GM10266 (cell line): ENCODE data around the gene FBXW11.
A peak's percentile ranks its signal among the peaks of the same experiment; 100 is the strongest.

Experiments used
- DNase-seq: peaks from one replicate; pipeline ENCODE4 v3.0.0; 2012; ENCODE audit errors: extremely low spot score
- TF ChIP-seq, protein P1 (sequence below): IDR thresholded peaks from 2 replicates; pipeline ENCODE4 v1.5.1; 2012; ENCODE audit warnings: mild to moderate bottlenecking, low read depth; ENCODE audit not compliant: control insufficient read depth, insufficient read depth; ENCODE audit errors: missing control alignments

The FBXW11 gene

DNA sequence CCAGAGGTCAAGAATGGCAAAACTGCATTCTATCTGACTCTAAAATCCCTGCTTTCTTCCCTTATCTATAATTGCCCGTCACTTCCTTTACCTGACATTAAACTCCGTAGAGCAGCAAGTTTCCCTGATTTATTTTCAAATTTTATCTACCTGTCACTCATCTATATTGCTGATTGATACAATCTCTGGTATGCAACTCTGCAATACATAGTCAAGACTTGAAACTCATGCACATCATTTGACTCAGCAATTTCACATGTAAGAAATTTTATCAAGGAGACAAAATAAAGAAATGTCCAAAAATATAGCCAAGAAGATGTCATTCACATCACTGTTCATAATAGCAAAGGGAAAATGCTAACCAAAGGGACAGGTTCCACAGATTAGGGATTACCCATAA is 39.5 kb downstream of the FBXW11 start:
- TF ChIP-seq, protein P1, sequence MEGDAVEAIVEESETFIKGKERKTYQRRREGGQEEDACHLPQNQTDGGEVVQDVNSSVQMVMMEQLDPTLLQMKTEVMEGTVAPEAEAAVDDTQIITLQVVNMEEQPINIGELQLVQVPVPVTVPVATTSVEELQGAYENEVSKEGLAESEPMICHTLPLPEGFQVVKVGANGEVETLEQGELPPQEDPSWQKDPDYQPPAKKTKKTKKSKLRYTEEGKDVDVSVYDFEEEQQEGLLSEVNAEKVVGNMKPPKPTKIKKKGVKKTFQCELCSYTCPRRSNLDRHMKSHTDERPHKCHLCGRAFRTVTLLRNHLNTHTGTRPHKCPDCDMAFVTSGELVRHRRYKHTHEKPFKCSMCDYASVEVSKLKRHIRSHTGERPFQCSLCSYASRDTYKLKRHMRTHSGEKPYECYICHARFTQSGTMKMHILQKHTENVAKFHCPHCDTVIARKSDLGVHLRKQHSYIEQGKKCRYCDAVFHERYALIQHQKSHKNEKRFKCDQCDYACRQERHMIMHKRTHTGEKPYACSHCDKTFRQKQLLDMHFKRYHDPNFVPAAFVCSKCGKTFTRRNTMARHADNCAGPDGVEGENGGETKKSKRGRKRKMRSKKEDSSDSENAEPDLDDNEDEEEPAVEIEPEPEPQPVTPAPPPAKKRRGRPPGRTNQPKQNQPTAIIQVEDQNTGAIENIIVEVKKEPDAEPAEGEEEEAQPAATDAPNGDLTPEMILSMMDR: no peak
- no peak for DNase-seq

DNA sequence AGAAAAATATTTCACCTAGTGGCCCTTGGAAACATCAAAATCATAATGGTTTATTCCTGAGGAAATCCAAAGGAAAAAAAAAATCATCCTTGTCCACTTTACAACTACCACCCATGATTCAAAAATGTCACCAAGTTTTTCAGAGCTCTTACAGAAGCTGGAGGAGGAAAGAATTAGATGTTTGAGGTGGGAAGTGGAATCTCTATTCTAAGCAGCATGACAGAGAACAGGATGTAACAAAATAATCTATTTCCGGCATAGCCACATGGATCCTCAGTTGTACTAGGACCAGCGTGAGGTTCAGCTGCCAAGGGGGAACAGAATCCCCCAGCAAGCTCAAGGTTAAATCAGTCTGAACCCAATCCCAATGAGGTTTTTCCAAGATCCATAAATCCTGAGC is 40.2 kb downstream of the FBXW11 start:
- no peak for DNase-seq
- TF ChIP-seq, protein P1: no peak

DNA sequence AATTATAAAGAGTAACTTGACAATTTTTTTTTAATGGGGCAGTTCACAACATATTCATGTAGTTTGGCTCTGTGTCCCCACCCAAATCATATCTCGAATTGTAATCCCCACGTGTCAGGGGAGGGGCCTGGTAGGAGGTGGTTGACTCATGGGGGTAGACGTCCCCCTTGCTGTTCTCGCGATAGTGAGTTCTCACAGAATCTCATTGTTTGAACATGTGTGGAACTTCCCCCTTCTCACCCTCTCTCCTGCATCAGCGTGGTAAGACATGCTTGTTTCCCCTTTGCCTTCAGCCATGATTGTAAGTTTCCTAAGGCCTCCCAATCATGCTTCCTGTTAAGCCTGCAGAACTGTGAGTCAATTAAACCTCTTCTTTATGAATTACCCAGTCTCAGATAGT is 40.7 kb downstream of the FBXW11 start:
- TF ChIP-seq, protein P1: no peak
- no peak for DNase-seq

DNA sequence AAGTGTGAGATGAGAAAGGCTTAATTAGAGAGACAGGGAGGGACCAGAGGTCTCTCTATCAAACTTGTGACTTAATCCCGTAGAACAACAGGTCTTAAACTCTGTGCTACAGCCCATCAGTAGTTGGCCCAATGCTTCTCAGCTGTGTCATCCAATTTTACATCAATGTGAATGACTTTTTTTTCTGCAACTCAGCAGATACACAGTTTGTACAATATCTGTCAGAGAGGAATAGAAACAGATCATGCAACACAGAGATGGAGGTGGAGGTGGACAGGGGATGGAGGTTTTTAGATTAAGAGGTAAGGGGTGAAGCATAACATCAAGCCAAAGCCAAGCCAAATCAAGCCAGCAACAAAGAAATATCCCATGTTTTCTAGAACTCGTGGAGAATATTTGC is 43.0 kb downstream of the FBXW11 start:
- TF ChIP-seq, protein P1: no peak
- DNase-seq: no peak

DNA sequence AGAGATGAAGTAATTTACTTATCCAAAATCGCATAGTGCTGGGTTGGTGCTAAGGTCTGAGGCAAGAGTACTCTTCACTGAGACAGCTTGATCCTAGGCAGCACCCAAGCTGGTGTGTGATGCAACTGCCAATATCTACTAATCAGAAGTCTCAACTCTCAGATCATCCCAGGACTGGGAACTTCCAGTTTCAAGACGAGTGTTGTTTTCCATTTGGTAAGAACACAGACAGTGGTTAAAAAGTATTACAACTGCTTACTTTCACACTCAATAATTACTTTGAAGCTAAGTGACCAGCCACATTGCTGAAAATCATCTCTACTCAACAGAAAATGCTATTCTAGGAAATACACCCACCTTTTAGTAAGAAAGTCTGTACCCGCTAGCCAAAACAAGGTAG is 45.3 kb downstream of the FBXW11 start:
- peak; percentile 56 for DNase-seq
- TF ChIP-seq, protein P1: no peak

DNA sequence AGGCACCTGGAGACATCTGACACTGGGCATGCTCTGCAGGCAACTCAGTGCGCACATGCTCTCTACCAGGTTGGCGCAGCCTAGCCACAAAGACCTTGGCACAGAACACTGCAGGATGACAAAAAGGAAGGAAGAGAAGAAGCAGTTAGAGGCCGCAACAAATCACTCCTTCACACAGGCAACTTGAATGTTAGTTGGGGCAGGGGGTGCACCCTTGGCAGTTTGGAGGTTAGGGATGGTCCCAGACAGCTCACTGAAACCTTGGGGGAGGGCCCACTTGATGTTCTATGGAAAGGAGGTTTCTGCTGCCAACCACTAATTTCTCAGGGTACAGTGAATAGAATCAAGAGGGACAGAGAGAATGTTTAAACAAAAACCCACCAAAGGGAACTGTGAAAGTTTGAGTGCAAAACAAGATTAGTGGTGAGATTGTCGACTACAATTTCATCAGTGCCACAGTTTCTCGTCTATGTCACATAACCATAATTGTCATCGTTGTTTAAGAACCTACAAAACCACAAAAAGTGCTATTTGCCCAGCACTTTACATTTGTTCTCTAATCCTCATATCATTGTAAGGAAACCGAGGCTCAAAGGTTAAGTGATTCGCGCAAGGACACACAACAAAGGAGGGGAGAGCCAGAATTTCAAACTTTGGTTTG is 48.7 kb downstream of the FBXW11 start:
- DNase-seq: peak; percentile 15
- TF ChIP-seq, protein P1: no peak

DNA sequence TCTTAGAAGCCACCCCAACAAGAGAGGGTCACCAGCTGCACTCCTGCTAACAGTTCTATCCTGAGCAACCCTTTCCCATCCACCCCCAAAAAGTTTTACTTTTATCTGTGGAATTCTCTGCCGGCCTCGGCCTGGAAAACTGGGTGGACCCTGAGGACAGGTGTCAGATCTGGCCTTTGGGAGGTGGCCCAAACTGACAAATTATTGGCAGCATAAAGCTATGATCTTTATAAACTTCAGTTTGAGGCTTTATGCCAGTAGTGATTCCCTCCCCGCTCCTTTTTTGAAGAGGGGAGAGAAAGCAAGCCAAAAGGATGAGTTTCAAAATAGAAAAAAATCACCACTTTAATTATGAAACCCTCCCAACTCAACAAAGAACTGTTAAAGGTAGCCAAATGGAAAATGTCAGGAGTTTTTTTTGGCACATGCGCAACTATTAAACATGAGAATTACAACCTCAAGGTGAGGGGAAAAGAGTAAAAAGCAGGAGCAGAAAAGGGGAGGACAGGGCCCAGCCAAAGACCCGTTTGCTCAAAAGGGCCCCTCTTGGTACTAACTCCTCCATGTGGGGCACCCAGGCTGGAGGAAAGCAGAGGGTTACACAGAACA is 49.4 kb downstream of the FBXW11 start:
- DNase-seq: no peak
- TF ChIP-seq, protein P1: no peak
